Type B pancreatic cell (in vitro differentiated cells): ENCODE measurements around the gene LIPM. TPM values are rescaled to one million over a fixed set of nuclear protein-coding genes. Genes with fewer than 3 reads are reported as not detected.
"Not testable (repeated sequence)": the region's sequence is repeated elsewhere in the genome, so short reads cannot be mapped to it uniquely, and the experiment has no call there.

Experiments used
- DNase-seq: peaks from one replicate; pipeline ENCODE4 v3.0.0; 2021; ENCODE audit warnings: mixed read lengths; ENCODE audit not compliant: unreplicated experiment; ENCODE audit errors: extremely low spot score
- H3K27ac Mint-ChIP-seq: 2 replicates; pipeline ENCODE4 v1.8.0; 2021; ENCODE audit warnings: mild to moderate bottlenecking, mixed read lengths
- H3K27me3 Mint-ChIP-seq: 2 replicates; pipeline ENCODE4 v1.8.0; 2021; ENCODE audit warnings: mixed read lengths
- H3K36me3 Mint-ChIP-seq: 2 replicates; pipeline ENCODE4 v1.8.0; 2021; ENCODE audit warnings: mixed read lengths
- H3K4me1 Mint-ChIP-seq: one replicate; pipeline ENCODE4 v1.8.0; 2021; ENCODE audit warnings: mixed read lengths; ENCODE audit not compliant: unreplicated experiment
- H3K4me3 Mint-ChIP-seq: 2 replicates; pipeline ENCODE4 v1.8.0; 2021; ENCODE audit warnings: mild to moderate bottlenecking, mixed read lengths
- H3K9me3 Mint-ChIP-seq: 2 replicates; pipeline ENCODE4 v1.8.0; 2021; ENCODE audit warnings: mixed read lengths
- total RNA-seq: library from RNA; stranded (reverse); gene quantifications from 2 replicates; pipeline ENCODE4 v1.2.1, GENCODE V29; 2021; ENCODE audit warnings: low replicate concordance
- TF ChIP-seq, protein P1 (sequence below): fragments of 200-600 bp; sonication (generic); conservative IDR thresholded peaks from 2 replicates; pipeline ENCODE4 v1.5.0; 2021; ENCODE audit warnings: antibody characterized with exemption, mild to moderate bottlenecking

LIPM gene
- total RNA-seq, 1 donor from 2014 or later, result not detected

DNA sequence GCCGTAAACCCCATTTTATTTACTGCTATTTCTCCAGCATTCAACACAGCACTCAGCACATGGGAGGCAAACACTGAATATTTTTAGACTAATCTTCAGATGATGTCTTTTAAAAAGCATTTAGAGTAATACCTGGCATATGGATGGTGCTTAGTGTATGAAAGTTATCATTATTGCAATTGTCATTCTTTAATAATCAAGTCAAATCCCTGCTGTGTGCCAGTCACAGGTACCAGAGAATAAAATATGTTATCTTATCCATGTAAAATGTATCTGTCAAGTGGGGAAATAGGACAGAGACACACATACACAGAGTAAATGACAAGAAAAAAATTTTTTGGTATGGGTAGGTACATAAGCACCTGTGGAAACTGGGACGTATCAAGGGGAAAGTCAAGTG is 30.6 kb downstream of the LIPM start:
- H3K36me3 Mint-ChIP-seq, result no peaks in the 10 kb centered on the region
- TF ChIP-seq, protein P1, sequence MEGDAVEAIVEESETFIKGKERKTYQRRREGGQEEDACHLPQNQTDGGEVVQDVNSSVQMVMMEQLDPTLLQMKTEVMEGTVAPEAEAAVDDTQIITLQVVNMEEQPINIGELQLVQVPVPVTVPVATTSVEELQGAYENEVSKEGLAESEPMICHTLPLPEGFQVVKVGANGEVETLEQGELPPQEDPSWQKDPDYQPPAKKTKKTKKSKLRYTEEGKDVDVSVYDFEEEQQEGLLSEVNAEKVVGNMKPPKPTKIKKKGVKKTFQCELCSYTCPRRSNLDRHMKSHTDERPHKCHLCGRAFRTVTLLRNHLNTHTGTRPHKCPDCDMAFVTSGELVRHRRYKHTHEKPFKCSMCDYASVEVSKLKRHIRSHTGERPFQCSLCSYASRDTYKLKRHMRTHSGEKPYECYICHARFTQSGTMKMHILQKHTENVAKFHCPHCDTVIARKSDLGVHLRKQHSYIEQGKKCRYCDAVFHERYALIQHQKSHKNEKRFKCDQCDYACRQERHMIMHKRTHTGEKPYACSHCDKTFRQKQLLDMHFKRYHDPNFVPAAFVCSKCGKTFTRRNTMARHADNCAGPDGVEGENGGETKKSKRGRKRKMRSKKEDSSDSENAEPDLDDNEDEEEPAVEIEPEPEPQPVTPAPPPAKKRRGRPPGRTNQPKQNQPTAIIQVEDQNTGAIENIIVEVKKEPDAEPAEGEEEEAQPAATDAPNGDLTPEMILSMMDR, result no peak

DNA sequence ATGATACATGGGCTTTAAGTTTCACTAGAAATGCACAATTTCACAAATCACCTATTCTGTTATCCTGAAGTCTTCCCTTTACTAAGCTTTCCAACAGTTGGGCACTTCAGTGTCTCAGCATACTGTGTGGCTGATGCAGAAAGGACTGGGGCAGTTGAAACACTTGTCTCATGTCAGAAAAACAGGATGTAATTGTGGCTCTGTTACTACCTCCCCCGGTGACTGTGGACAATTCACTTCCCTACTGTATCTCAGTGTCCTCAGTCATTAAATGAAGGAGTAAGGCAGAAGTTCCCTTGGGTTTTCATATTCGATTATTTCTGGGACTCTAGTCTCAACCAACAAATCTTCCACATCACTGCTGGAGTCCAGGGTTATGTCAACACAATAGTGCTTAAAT is 31.2 kb downstream of the LIPM start:
- H3K4me3 Mint-ChIP-seq, result no peak overlapping the region
- H3K36me3 Mint-ChIP-seq, result no peaks in the 10 kb centered on the region
- H3K9me3 Mint-ChIP-seq, result no peaks in the 10 kb centered on the region
- peaks cover 3% of the 10 kb centered on the region for H3K27me3 Mint-ChIP-seq
- H3K27ac Mint-ChIP-seq, result no peak overlapping the region
- DNase-seq, result no peak
- TF ChIP-seq, protein P1, result no peak
- H3K4me1 Mint-ChIP-seq, result peaks cover 7% of the 10 kb centered on the region

More for the DNA sequence above, 30.6 kb downstream of the LIPM start:
- no peaks in the 10 kb centered on the region for H3K9me3 Mint-ChIP-seq
- no peak overlapping the region for H3K4me3 Mint-ChIP-seq
- no peak for DNase-seq
- no peak overlapping the region for H3K27ac Mint-ChIP-seq
- peaks cover 3% of the 10 kb centered on the region for H3K27me3 Mint-ChIP-seq
- peaks cover 7% of the 10 kb centered on the region for H3K4me1 Mint-ChIP-seq

DNA sequence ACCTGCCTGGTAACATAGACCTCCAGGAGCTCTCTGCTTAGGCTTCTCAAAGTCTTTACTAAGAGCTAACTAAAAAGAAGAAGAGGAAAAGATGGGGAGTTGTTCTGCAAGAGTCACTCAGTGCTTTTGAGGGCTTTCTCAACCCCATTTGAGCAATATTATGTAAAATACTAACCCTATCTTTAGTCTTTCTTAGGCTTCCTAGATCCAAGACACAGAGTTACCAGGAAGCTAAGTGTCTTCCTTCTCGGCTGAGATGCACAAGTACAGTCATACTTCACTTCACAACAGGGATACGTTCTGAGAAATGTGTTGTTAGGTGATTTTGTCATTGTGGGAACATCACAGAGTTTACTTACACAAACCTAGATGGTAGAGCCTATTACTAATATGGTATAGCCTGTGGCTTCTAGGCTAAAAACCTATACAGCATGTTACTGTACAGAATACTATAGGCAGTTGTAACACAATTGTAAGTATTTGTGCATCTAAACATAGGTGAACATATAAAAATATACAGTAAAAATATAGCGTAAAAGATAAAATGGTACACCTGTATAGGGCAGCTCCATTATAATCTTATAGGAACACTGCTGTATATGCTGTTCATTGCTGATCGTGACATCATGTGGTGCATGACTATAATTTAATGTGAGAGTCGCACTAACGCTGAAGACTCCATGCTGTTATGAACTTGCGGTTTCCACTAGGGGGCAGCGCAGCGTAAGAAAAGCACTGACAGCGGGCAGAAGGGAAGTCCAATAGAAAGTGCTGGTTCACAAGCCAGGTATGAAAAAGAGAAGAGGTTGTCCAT is 32.8 kb downstream of the LIPM start:
- TF ChIP-seq, protein P1, result peak; percentile 94
- Mint-ChIP-seq H3K9me3 (no peaks in the 10 kb centered on the region), H3K27ac (no peak overlapping the region), H3K4me1 (peaks cover 7% of the 10 kb centered on the region), H3K27me3 (peaks cover 3% of the 10 kb centered on the region), H3K36me3 (no peaks in the 10 kb centered on the region), H3K4me3 (no peak overlapping the region)
- peak; percentile 81 for DNase-seq

DNA sequence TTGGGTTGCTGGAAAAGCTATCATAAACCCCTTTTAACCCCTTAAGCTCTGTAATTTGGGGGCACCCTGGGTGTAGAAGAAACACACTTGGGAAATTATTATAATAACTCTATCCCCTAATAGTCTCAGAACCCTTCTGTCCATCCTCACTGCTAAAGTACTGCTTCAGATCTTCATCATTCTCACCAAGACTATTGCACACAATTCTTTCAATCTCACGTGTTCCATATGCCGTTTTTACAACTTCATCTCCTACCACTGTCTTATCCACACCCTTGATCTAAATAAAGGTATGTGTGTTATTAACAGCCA is 33.3 kb downstream of the LIPM start:
- Mint-ChIP-seq H3K27ac (no peak overlapping the region), H3K36me3 (no peaks in the 10 kb centered on the region), H3K9me3 (no peaks in the 10 kb centered on the region), H3K27me3 (peaks cover 3% of the 10 kb centered on the region), H3K4me1 (peaks cover 4% of the 10 kb centered on the region), H3K4me3 (no peak overlapping the region)
- no peak for DNase-seq
- TF ChIP-seq, protein P1, result no peak

DNA sequence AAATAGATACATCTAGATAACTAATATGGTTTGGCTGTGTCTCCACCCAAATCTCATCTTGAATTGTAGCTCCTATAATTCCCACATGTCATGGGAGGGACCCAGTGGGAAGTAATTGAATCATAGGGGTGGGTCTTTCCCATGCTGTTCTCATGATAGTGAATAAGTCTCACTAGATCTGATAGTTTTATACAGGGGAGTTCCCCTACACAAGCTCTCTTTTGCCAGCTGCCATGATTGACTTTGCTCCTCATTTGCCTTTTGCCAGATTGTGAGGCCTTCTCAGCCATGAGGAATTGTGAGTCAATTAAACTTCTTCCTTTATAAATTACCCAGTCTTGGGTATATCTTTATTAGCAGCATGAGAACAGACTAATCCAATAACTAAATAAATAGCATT is 35.1 kb downstream of the LIPM start:
- H3K36me3 Mint-ChIP-seq, H3K27me3 Mint-ChIP-seq, DNase-seq, H3K4me1 Mint-ChIP-seq, H3K27ac Mint-ChIP-seq, H3K9me3 Mint-ChIP-seq, H3K4me3 Mint-ChIP-seq: not testable (repeated sequence)

DNA sequence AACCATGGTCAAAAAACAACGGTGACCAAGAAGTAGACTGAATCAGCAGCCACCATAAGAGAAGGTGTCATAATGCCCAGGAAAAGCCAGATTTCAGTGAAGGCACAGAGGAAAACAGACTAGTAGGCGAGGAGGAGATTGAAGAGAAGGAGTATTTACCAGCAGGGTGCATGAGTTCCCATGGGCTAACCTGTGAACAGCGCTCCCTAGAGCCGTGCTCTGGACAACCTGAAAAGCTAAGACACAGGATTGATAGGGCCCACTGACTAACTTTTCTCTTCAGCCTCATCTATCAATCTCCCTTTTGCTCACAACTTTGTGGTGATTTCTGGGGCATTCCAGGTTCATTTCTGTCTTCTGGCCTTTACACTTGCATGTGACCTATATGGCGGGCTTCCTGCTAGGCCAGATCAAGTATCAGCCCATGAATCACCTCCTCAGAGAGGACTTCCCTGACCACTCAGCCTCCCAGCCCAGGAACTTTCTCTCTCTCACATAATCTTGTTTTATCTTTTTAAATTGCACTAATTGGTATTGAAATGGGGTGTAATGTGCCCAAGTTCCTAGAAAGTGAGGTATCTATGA is 36.3 kb downstream of the LIPM start:
- H3K27ac Mint-ChIP-seq, result no peak overlapping the region
- no peaks in the 10 kb centered on the region for H3K36me3 Mint-ChIP-seq
- TF ChIP-seq, protein P1, result no peak
- no peaks in the 10 kb centered on the region for H3K9me3 Mint-ChIP-seq
- no peaks in the 10 kb centered on the region for H3K4me1 Mint-ChIP-seq
- H3K27me3 Mint-ChIP-seq, result no peaks in the 10 kb centered on the region
- no peak overlapping the region for H3K4me3 Mint-ChIP-seq
- no peak for DNase-seq
